NCI-H82 treated with DMSO at 0.1 percent for 48 hours (cell line): ENCODE results near the gene HDAC4.

ENCODE experiments used
- DNase-seq: peaks from one replicate; lab custom pipeline; 2025; ENCODE audit not compliant: unreplicated experiment; lab: John Stamatoyannopoulos, UW

The HDAC4 gene

DNA sequence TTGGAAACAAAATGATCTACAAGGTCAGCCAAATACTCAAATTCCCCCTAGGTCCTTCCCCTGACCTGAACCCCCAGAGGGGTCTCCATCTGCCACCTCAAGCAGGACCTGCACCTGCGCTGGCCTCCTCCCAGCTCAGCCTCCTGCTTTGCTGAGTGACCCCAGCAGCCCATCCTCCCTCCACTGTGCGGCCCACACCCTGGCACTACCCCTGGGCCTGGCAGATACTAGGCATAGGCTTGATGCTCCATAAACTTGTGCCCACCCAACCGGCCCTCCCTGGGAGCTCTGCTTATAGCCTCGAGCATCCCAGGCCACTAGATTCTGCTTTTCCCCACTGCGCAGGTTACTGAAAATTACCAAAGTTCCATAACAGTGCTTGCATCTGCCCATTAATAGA is 156.2 kb downstream of the HDAC4 start:
- DNase-seq: no peak

GRCh38 chr2:239241431-239241960 is 159.3 kb downstream of the HDAC4 start:
- no peak for DNase-seq

DNA sequence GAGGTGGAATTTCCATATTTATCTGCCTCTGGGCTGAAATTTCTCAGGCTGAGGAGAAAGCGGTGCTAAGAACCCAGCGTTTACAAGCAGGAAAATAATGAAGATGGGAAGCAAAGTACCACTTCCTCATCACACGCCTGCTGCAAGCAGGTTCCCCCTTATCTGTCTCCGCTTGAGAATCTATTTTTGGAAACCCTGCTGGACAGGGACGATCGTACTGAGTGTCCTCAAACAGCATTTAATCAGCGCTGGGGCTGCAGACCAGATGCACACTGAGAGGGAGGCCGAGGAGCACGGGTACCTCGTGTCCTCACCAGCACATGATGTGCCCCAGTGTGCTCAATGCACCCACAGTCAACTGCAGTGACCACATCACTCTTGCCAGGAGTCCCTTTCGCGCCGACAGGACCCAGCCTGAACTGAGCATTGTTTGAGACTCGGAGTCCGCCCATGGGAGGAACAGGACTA is 160.4 kb downstream of the HDAC4 start:
- no peak for DNase-seq

GRCh38 chr2:239239607-239240413 is 161.0 kb downstream of the HDAC4 start:
- DNase-seq: no peak

- DNase-seq: no peak
These were observed 161.8 kb downstream of the HDAC4 start for GRCh38 chr2:239238839-239239606.

DNA sequence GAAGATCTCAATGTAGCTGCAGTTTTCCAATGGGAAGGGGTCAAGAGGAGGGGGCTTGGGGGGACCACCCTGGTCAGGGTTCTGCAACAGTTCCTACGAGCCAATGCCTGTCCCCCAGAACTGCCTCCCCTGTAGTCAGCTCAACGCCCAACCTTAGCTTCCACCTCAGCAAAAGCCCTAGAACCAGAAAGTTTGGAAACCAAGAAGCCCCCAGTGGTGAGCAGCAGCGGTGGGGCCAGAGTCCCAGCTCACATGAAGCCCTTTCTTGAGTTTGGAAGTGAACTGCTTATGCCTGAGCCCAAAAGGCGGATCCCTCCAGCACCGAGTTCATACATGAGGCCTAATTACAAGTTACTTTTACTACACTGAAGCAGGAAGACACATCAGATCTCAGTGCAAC is 162.4 kb downstream of the HDAC4 start:
- DNase-seq: no peak

GRCh38 chr2:239236808-239237205 is 164.0 kb downstream of the HDAC4 start:
- DNase-seq: no peak

DNA sequence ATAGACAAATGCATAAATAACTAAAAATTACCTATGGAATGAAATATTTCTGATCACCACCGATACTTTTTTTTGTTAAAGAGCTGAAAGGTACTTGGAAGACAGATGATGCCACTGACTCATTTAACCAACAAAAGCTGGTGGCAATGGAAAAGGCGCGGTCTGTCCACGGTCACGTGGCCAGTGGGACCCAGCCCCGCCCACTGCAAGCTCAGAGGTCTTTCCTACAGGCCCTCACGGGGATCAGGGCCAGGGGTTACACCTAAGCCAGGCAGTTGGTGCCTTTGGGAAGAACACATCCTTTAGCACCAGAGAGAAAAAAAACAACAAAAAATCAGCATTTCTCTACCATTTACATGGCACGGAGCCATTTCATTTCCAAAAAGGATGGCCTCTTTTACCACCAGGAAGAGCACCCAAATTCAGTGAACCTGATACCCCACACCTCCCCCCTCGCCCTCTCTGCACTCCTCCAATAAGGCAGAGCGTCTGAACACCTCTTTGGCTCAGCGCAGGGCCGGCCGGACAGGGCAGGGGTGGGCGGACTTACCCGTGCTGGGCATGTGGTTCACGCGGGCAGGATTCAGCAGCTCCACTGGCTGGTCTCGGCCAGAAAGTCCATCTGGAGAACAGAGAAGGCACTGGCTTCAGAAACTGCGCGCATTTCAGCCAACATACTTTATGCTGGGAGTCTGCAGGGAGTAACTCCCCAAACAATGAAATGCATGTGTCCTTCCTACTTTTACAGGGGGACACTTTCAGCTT is 164.6 kb downstream of the HDAC4 start:
- no peak for DNase-seq

DNA sequence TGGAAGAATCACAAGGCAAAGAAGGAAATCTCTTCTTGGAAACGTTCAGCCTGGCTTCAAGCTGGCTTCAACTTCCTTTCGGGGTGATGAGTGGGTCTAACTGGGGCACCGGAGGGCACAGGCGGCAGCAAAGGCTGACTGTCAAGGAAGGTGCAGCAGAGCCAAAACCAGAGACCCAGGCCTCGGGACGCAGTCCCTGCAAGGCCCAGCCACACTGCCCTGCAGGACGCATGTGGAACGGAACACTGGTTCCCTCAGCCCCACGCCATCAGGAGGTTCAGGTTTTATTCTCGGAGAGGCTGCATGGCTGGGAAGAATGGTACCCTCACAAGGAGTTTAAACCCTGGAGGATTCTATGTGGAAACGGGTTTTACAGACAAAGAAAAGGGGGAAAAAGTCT is 165.5 kb downstream of the HDAC4 start:
- DNase-seq: no peak

GRCh38 chr2:239234191-239235175 is 166.3 kb downstream of the HDAC4 start:
- DNase-seq: no peak

DNA sequence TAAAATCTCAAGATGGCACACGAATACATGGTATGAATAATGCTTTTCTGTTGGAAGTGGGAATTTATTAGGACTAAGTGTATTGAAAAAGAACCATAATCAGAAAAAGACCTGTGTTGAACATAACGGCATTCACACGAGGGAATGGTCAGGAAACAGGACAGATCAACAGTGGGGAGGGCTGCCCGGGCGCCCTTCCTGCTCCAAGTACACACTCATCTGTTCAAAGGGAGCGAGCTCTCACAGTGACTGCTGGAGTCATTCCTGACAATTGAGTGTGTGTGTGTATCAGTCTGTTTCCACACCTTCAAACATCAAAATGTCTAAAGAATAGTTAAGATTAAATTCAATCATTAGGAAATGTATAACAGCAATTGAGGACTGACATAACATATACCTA is 167.2 kb downstream of the HDAC4 start:
- no peak for DNase-seq

- DNase-seq: no peak
These were observed 168.6 kb downstream of the HDAC4 start for GRCh38 chr2:239232195-239232578.

GRCh38 chr2:239231231-239232194 is 169.3 kb downstream of the HDAC4 start:
- no peak for DNase-seq

DNA sequence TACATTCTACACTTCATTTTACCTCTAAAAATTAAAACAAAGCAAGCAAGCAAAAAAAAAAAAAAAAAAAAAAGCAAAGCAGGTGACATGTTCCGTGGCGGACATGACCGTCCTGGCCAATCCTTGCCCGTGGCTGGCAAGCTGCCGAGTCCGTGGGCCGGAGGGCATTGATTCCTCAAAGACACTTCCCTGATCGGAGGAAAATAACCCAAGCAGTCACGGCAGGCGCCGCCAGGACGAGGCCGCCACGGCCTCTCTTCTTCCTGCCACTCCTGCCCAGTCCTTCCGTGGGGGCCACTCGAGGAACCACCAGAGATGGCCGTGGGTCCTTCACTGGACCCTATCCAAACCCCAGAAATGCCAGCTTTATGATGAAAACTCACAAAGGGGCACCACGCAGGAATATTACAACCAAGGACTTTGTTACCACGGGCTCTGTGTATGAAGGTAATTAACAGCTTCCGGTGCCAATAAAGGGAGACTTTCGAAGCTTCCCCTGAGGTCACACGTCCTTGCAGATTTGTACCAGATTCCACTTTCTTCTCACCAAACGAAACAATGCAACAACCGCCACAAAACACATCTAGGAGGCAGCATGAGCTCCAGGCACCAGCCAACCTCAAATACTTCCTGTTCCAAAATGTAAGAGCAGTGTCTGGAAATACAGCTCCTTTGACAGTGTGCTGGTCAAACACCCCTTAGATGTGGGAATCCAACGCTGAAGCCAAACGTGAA is 170.3 kb downstream of the HDAC4 start:
- no peak for DNase-seq

- DNase-seq: no peak
These were observed 171.1 kb downstream of the HDAC4 start for GRCh38 chr2:239229545-239230279.

DNA sequence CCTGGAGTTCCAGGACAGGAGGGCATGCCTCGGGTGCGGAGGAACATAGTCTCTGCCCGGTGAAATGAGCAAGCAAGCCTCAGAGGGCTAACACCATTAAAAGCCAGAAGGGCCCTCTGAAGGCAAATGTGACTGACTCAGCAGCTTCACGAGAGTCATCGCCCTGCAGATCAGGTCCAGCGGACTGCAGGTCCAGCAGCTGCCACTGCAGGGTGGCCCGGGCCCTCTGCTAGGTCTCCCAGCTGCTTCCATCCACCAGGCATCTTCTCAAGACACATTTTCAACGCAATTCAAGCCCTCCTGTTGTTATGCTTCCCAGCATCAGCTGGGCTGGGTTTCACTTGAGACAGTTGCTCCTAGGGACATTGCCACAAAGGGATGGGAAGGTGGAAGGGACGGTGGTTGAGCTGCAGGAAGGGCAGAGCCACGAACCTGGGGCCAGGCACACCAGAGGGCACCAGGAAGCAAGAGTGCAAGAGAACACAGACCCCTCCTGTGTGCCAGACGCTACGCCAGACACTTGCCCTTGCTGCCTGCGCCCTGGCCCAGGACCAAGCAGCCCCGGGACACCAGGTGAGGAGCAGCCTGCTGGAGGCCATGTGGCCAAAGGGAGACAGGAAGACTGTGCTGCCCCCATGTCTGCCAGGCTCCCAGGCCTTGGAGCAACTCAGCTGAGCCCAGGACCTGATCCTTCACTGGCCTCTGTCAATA is 173.0 kb downstream of the HDAC4 start:
- no peak for DNase-seq
